LHCN-M2 (cell line): ENCODE measurements around the gene DYNC1H1. TPM values are rescaled to one million over a fixed set of nuclear protein-coding genes. Genes with fewer than 3 reads are reported as not detected.
"Not testable (repeated sequence)": the region's sequence is repeated elsewhere in the genome, so short reads cannot be mapped to it uniquely, and the experiment has no call there.

Experiments
- DNase-seq: peaks from one replicate; pipeline ENCODE4 v3.0.0-alpha.2; 2012; ENCODE audit warnings: low read depth
- total RNA-seq: library from RNA; depleted of rRNA; stranded (reverse); fragments of >200 nt; gene quantifications from 2 replicates; pipeline ENCODE4 v1.2.3, GENCODE V29; 2014

Gene DYNC1H1
- total RNA-seq, 1 experiment from 2014 or later, result 453 TPM

GRCh38 chr14:101963656-101964296, 597 bp upstream of the DYNC1H1 start:
- no peak for DNase-seq

DNA sequence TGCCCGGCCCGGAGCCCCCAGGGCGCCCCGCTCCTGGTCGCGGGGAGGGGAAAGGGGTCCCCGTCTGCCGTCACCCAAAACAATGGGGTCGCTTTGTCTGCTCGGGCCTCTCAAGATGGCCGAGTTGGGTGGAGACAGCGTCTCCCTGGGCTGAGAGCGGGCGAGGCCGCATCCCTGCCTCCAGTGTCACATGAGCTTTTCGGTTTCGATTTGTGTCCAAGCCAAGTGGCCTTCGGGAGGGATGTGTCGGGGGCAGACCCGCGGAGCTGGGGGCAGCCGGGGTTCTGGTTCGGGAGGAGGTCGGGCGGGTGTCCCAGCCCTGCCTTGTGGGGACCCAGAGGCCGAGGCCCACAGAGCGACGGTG, 790 bp downstream of the DYNC1H1 start:
- peak; percentile 67 for DNase-seq

- no peak for DNase-seq
Observed at GRCh38 chr14:101965770-101966722, 1.7 kb downstream of the DYNC1H1 start.

DNA sequence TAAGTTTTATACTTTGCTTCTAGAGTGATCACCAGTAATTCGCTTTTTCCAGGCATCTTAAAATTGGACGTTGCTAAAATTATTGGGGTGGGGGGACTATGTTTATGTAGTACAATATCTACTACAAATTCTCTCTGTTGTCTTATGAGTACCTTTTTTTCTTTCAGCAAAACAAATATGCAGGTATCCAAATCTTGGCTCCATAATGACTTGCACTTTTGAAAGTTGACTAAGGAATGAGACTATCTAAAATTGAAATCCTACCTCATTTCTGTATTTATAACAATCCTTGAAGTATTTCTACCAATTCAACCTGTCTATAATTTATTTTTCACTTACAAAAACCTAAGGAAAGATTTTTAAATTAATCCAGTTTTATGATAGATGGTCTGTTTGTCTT, 2.4 kb downstream of the DYNC1H1 start:
- no peak for DNase-seq

DNA sequence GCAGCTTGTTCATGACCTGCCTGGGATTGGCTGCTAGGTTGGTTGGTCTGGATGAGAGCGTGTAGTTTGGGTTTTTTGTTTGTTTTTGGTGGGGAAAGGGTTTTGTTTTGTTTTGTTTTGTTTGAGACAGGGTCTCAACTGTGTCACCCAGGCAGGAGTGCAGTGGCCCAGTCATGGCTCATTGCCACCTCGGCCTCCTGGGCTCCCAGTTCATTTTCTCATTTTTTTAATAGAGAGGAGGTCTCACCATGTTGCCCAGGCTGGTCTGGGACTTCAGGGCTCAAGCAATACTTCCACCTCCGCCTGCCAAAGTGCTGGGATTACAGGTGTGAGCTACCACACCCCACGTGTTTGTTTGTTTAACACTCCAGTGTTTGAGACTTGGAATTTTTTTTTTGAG, 3.8 kb downstream of the DYNC1H1 start:
- no peak for DNase-seq

GRCh38 chr14:101969481-101969880, 5.1 kb downstream of the DYNC1H1 start:
- DNase-seq, result no peak

- DNase-seq, result no peak
Observed at GRCh38 chr14:101970830-101971400, 6.5 kb downstream of the DYNC1H1 start.

- not testable (repeated sequence) for DNase-seq
Observed at GRCh38 chr14:101971458-101971857, 7.1 kb downstream of the DYNC1H1 start.

DNA sequence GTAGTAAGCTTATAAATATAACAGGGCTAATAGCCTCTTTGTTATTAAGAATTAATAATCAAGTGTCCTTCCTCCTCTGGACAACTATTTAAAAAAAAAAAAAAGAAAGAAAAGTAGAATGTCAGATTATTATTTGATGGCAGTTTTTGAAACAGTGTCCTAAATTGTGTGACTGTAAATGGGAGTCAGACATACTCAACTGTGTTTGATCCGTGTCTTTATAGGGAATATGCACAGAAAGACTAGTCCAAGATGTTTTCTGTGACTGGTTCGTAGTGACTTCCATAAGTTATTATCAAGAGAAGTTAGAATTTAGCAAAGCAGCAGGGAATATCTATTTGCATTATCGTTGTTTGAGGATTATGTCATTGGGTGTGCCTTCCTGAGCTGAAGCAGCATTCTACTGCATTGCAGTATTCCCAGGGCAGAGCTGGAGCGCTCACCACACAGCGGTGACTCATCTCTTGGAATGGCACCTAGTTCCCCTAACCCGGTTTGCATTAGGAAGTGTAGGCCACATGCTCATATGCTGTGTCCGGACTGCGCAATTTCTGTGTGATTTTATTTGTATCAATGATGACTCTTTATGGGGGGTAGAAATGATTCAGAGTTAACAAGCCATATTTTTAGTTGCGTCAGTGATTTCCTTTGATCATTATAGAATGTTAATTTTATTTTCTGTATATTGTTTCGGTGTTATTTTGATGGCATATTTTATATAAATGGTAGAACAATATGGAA, 7.9 kb downstream of the DYNC1H1 start:
- DNase-seq, result peak; percentile 99

GRCh38 chr14:101973356-101973755, 9.0 kb downstream of the DYNC1H1 start:
- peak; percentile 32 for DNase-seq

DNA sequence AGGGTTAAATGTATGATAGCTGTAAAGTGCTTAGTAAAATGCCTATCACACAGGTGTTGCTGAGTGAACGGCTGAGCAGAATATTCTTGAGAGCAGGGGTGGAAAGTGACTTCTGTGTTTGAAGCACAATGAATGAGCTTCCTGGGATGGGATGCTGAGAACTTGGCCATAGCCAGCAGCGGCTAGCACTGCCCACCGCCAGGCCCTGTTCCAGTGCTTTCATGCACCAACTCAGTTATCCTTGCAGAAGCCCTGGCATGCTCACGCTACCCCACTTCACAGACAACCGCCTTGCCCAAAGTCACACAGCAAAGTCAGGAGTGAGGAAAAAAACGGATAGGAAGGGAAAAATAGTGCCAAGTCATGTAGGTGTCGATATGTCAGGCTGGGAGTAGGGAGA, 10.9 kb downstream of the DYNC1H1 start:
- no peak for DNase-seq

DNA sequence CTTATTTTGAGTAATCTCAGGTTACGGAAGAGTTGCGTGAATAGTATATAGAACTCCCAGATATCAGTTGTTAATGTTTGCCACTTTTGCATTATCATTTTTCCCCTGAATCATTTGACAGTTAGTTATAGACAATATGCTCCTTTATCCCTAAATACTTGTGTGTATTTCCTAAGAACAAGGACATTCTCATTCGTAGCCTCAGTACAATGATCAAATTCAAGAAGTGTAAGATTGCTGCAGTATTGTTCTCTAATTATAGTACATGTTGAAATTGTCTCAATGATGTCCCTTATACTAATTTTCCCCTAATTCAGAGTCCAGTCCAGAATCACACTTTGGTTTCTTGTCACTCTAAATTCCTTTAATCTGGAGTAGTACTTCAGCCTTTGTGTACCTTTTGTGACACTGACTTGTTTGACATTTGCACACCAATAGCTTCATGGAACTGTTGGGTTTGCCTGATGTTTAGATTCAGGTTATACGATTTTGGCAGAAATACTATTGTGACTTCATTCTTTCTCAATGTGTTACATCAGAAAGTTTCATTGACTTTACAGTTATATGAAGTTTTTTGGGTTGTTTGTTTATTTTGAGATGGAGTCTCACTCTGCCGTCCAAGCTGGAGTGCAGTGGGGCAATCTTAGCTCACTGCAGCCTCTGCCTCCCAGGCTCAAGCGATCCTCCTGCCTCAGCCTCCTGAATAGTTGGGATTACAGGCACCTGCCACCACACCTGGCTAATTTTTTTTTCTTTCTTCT, 13.1 kb downstream of the DYNC1H1 start:
- DNase-seq, result no peak

GRCh38 chr14:101979666-101980065, 15.3 kb downstream of the DYNC1H1 start:
- DNase-seq, result no peak

GRCh38 chr14:101980251-101980650, 15.9 kb downstream of the DYNC1H1 start:
- DNase-seq, result no peak

GRCh38 chr14:101980700-101981099, 16.3 kb downstream of the DYNC1H1 start:
- peak; percentile 95 for DNase-seq

DNA sequence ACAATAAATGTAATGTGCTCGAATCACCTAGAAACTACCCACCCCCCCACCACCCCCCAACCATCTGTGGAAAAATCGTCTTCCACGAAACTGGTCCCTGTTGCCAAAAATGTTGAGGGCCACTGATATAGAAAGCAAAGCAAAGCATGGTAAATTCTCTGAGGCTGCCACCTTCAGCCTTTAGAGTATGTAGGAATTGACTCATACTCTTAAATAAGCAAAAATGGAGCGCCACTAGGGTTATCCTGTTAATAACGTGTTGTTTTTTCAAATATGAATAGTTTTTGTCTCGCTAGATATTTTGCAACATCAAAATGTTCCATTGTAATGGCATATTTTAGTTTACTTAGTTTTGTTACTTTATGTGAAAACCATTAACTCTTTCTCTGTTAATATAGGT, 18.2 kb downstream of the DYNC1H1 start:
- no peak for DNase-seq

GRCh38 chr14:101984831-101985230, 20.5 kb downstream of the DYNC1H1 start:
- DNase-seq, result not testable (repeated sequence)

GRCh38 chr14:101985957-101986356, 21.6 kb downstream of the DYNC1H1 start:
- no peak for DNase-seq

DNA sequence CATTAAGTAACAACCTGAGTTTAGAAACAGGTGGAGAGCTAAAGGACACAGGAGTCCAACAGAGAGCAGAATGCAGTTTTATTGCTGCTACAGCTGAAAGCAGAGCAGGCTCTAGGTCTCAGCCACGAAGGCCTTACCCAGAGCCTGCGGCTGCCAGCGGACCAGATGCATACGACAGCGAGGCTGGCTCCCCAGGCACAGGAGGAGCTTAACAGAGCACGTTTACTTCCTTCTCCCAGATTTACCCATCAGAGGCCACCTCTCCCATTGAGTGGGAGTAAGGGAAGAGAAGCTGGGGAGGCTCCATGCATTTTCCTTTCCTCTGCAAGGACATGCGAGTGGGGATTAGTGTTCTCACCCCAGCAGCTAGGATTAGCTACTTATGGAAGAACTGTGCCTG, 22.6 kb downstream of the DYNC1H1 start:
- DNase-seq, result no peak

- DNase-seq, result no peak
Observed at GRCh38 chr14:101988377-101988776, 24.0 kb downstream of the DYNC1H1 start.

DNA sequence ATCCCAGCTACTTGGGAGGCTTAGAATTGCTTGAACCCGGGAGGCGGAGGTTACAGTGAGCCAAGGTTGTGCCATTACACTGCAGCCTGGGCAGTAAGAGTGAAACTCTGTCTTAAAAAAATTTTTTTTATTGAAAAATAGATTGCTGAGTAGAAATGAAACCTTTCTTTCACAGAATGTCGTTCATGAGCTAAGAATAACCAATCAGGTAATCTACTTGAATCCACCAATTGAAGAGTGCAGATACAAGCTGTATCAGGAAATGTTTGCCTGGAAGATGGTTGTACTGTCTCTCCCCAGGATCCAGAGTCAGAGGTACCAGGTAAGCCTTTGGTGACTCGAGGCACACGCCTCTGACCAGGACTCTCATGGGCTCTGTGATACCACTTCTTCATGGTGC, 27.0 kb downstream of the DYNC1H1 start:
- DNase-seq, result no peak
